ENCODE results near the gene MUC12. TPM values are rescaled to one million over a fixed set of nuclear protein-coding genes. Genes with fewer than 3 reads are reported as not detected.

The MUC12 gene
- polyA plus RNA-seq, 3 donors, result 0.70 to 1.7 TPM; not detected in 1

- WGBS, 3 donors, result 26 to 34% (median 28%) methylated on average over 6 of the region's 6 CpGs
- H3K27ac ChIP-seq (ENCODE audit: low read depth, low read length), result no peak overlapping the region
Observed at GRCh38 chr7:100951172-100951571, 18.2 kb upstream of the MUC12 start.

- no peak overlapping the region for H3K27ac ChIP-seq (ENCODE audit: low read depth, low read length)
- WGBS, 3 donors, result 63 to 69% (median 63%) methylated on average over 15 of the region's 15 CpGs
Observed at GRCh38 chr7:100951888-100952560, 17.3 kb upstream of the MUC12 start.

GRCh38 chr7:100952641-100953040, 16.7 kb upstream of the MUC12 start:
- H3K27ac ChIP-seq (ENCODE audit: low read depth, low read length), result no peak overlapping the region
- 51 to 58% (median 54%) methylated on average over 2 of the region's 2 CpGs for WGBS, 3 donors

- H3K27ac ChIP-seq (ENCODE audit: low read depth, low read length), result no peak overlapping the region
- 61 to 67% (median 67%) methylated on average over 11 to 12 of the region's 12 CpGs for WGBS, 3 donors
Observed at GRCh38 chr7:100957832-100958421, 11.4 kb upstream of the MUC12 start.

GRCh38 chr7:100959894-100960293, 9.5 kb upstream of the MUC12 start:
- no peak overlapping the region for H3K27ac ChIP-seq (ENCODE audit: low read depth, low read length)
- WGBS, 3 donors, result 61 to 73% (median 64%) methylated on average over 2 of the region's 2 CpGs

GRCh38 chr7:100962537-100962936, 6.8 kb upstream of the MUC12 start:
- H3K27ac ChIP-seq (ENCODE audit: low read depth, low read length), result no peak overlapping the region
- WGBS, 3 donors, result 77 to 82% (median 82%) methylated on average over 3 of the region's 3 CpGs

GRCh38 chr7:100963386-100963785, 6.0 kb upstream of the MUC12 start:
- WGBS, 3 donors, result 71 to 76% (median 75%) methylated on average over 12 of the region's 12 CpGs

GRCh38 chr7:100963874-100964273, 5.5 kb upstream of the MUC12 start:
- no peak overlapping the region for H3K27ac ChIP-seq (ENCODE audit: low read depth, low read length)
- WGBS, 3 donors, result 71 to 80% (median 76%) methylated on average over 8 of the region's 8 CpGs

More at GRCh38 chr7:100963386-100963785, 6.0 kb upstream of the MUC12 start:
- H3K27ac ChIP-seq (ENCODE audit: low read depth, low read length), result no peak overlapping the region

- H3K27ac ChIP-seq (ENCODE audit: low read depth, low read length), result no peak overlapping the region
- 28 to 49% (median 47%) methylated on average over 7 of the region's 7 CpGs for WGBS, 3 donors
Observed at GRCh38 chr7:100964630-100965029, 4.7 kb upstream of the MUC12 start.

- no peak overlapping the region for H3K27ac ChIP-seq (ENCODE audit: low read depth, low read length)
- 14 to 21% (median 21%) methylated on average over 25 of the region's 25 CpGs for whole genome bisulfite sequencing, 3 donors
Observed at GRCh38 chr7:100965045-100965722, 4.2 kb upstream of the MUC12 start.

- WGBS, 3 donors, result 3 to 5% (median 4%) methylated on average over 58 of the region's 58 CpGs
- H3K27ac ChIP-seq (ENCODE audit: low read depth, low read length), result no peak overlapping the region
Observed at GRCh38 chr7:100965723-100966541, 3.4 kb upstream of the MUC12 start.

GRCh38 chr7:100966542-100967291, 2.6 kb upstream of the MUC12 start:
- WGBS, 3 donors, result 9 to 13% (median 10%) methylated on average over 40 of the region's 40 CpGs
- H3K27ac ChIP-seq (ENCODE audit: low read depth, low read length), result no peak overlapping the region

- 45 to 52% (median 51%) methylated on average over 13 of the region's 13 CpGs for WGBS, 3 donors
- H3K27ac ChIP-seq (ENCODE audit: low read depth, low read length), result no peak overlapping the region
Observed at GRCh38 chr7:100967292-100967863, 2.0 kb upstream of the MUC12 start.

GRCh38 chr7:100968031-100968430, 1.3 kb upstream of the MUC12 start:
- H3K27ac ChIP-seq (ENCODE audit: low read depth, low read length), result no peak overlapping the region
- WGBS, 3 donors, result 5 to 11% (median 6%) methylated on average over 5 to 6 of the region's 6 CpGs

GRCh38 chr7:100968650-100969049, 715 bp upstream of the MUC12 start:
- WGBS, 3 donors, result 10 to 19% (median 15%) methylated on average over 3 of the region's 3 CpGs

GRCh38 chr7:100971111-100972001, 2.0 kb downstream of the MUC12 start:
- WGBS, 3 donors, result 43 to 50% (median 50%) methylated on average over 14 of the region's 14 CpGs
- no peak overlapping the region for H3K27ac ChIP-seq (ENCODE audit: low read depth, low read length)

More at GRCh38 chr7:100968650-100969049, 715 bp upstream of the MUC12 start:
- no peak overlapping the region for H3K27ac ChIP-seq (ENCODE audit: low read depth, low read length)

- H3K27ac ChIP-seq (ENCODE audit: low read depth, low read length), result no peak overlapping the region
- WGBS, 3 donors, result 39 to 58% (median 58%) methylated on average over 7 of the region's 7 CpGs
Observed at GRCh38 chr7:100972002-100972347, 2.6 kb downstream of the MUC12 start.

All from adipose tissue (tissue), 3 donors.